H1 (cell line): ENCODE measurements around the gene BSX. TPM values are rescaled to one million over a fixed set of nuclear protein-coding genes. Genes with fewer than 3 reads are reported as not detected.

Experiments
- CTBP2 ChIP-seq: IDR thresholded peaks from 2 replicates; pipeline ENCODE4 v1.7.0; 2011; ENCODE audit warnings: borderline replicate concordance, mild to moderate bottlenecking, moderate library complexity, mixed read lengths, low read length; ENCODE audit not compliant: insufficient read depth, insufficient read length
- E2F6 ChIP-seq: IDR thresholded peaks from 2 replicates; pipeline ENCODE4 v1.6.1; 2012; ENCODE audit warnings: inconsistent platforms
- HDAC2 ChIP-seq, 2 experiments: fragments of 300-600 bp in 1 of 2; sonication (generic) in 1 of 2; IDR thresholded peaks; 2 replicates each; pipeline ENCODE4 v1.6.1; 2011 to 2012; ENCODE audit warnings: low read depth in 2 of 2, low read length in 2 of 2, mild to moderate bottlenecking in 2 of 2, moderate library complexity in 2 of 2, borderline replicate concordance in 1 of 2, inconsistent platforms in 1 of 2
- HDAC6 ChIP-seq: IDR thresholded peaks from one replicate; pipeline ENCODE4 v1.7.1; 2012; ENCODE audit warnings: low read depth, mild to moderate bottlenecking, inconsistent platforms, low read length, moderate library complexity
- KDM5A ChIP-seq: fragments of 200-600 bp; IDR thresholded peaks from 2 replicates; pipeline ENCODE4 v1.7.1; 2012; ENCODE audit warnings: mild to moderate bottlenecking, low read length, inconsistent platforms, mixed read lengths
- USF2 ChIP-seq: IDR thresholded peaks from 2 replicates; pipeline ENCODE4 v1.6.1; 2011; ENCODE audit warnings: low read length, improper control_type of control experiment
- polyA plus RNA-seq, 7 experiments: library from polyadenylated mRNA; depleted of rRNA in 3 of 7; stranded (reverse) in 5 of 7; unstranded in 2 of 7; fragments of >200 nt in 5 of 7; fragments of 200-250 nt in 2 of 7; gene quantifications; 1 replicate in 5 of 7; 2 replicates in 1 of 7; 4 replicates in 1 of 7; pipeline versions ENCODE4 v1.2.1 to v1.2.3, GENCODE V29; 2011 to 2013; ENCODE audit warnings: missing spikeins in 2 of 7, mixed read lengths in 2 of 7
- total RNA-seq: library from RNA; stranded (reverse); fragmentation: NEBNext Ultra II Directional; extraction: Animal tissue kit (Norgen Biotek cat#: 25700); gene quantifications from 2 replicates; pipeline ENCODE4 v1.2.1, GENCODE V29; 2021

The BSX gene
- total and polyA plus RNA-seq, 2 of the 8 experiments (the other 6 are each of a cell fraction or from before 2014, with no cell fraction given), result not detected

- no peak for TF ChIP-seq CTBP2
- no peak for TF ChIP-seq KDM5A
- no peak for TF ChIP-seq HDAC2 (IDR thresholded peaks at IDR 0.05; ENCODE audit: borderline replicate concordance in 1 of 2, low read depth in 2 of 2, low read length in 2 of 2)
- 0 out of 2 replicates have a peak, but pooled peaks have one; percentile 13 for TF ChIP-seq E2F6
- no peak for TF ChIP-seq HDAC6
- no peak for TF ChIP-seq USF2
Observed at GRCh38 chr11:122979103-122979814, 2.4 kb downstream of the BSX start (continued).
